Heart right ventricle (tissue), 16 donors: Measurements from ENCODE around the gene LRRC1. TPM values are rescaled to one million over a fixed set of nuclear protein-coding genes. Genes with fewer than 3 reads are reported as not detected.

Experiments used
- ATAC-seq, 8 donors: fragments of 200-7000 bp; cut with Tn5 transposase; one replicate each; pipeline ENCODE4 v1.9.1; 2020; ENCODE audit warnings: mild to moderate bottlenecking in 8 of 8, moderate library complexity in 8 of 8, moderate number of reproducible peaks in 1 of 8
- DNase-seq, 2 donors: peaks; one replicate each; pipeline ENCODE4 v3.0.0-alpha.2; 2020
- H3K27ac ChIP-seq, 10 donors: fragments of 200-600 bp; sonication (generic) in 2 of 10; one replicate each; pipeline versions ENCODE4 v1.5.0 to v1.8.0; 2020 to 2022; ENCODE audit warnings: mild to moderate bottlenecking in 3 of 10
- H3K27me3 ChIP-seq, 7 donors: fragments of 200-600 bp; one replicate each; pipeline ENCODE4 v1.8.0; 2021 to 2022; ENCODE audit warnings: mild to moderate bottlenecking in 2 of 7
- H3K36me3 ChIP-seq, 9 donors: fragments of 200-600 bp; sonication (generic) in 1 of 9; one replicate each; pipeline versions ENCODE4 v1.5.0 to v1.8.0; 2020 to 2022; ENCODE audit warnings: mild to moderate bottlenecking in 2 of 9
- H3K4me1 ChIP-seq, 9 donors: fragments of 200-600 bp; sonication (generic) in 1 of 9; one replicate each; pipeline versions ENCODE4 v1.5.0 to v1.8.0; 2020 to 2022; ENCODE audit warnings: mild to moderate bottlenecking in 4 of 9
- H3K4me3 ChIP-seq, 10 donors: fragments of 200-600 bp; sonication (generic) in 2 of 10; one replicate each; pipeline versions ENCODE4 v1.5.0 to v1.8.0; 2020 to 2022; ENCODE audit warnings: mild to moderate bottlenecking in 7 of 10, moderate library complexity in 2 of 10
- H3K9me3 ChIP-seq, 11 donors: fragments of 200-600 bp in 10 of 11; sonication (generic) in 2 of 11; one replicate each; pipeline versions ENCODE4 v1.5.0 to v1.8.0; 2013 to 2022; ENCODE audit warnings: mild to moderate bottlenecking in 2 of 11, control low read depth in 1 of 11, moderate library complexity in 1 of 11
- WGBS, 2 donors: extraction: QIAGEN DNeasy Blood & Tissue Kit; methylation state at CpG; one replicate each; pipeline ENCODE4 v1.1.7; 2013; ENCODE audit warnings: inconsistent platforms in 1 of 2; 5-methylcytosine and 5-hydroxymethylcytosine counted together
- intact Hi-C, 10 donors: fragments of 100-400 bp; cut with DNase I; formaldehyde crosslinking; loops; one replicate each; pipeline versions ENCODE4 v1.11.1 to v1.14.2; 2022
- polyA plus RNA-seq, 2 donors: library from polyadenylated mRNA; stranded (reverse); fragments of 200-250 nt; gene quantifications; one replicate each; pipeline ENCODE4 v1.2.3, GENCODE V29; 2013
- total RNA-seq, 10 donors: library from RNA; stranded (reverse); fragmentation: NEBNext Ultra II Directional in 3 of 10; extraction: Animal tissue kit (Norgen Biotek cat#: 25700) in 3 of 10; gene quantifications; one replicate each; pipeline versions ENCODE4 v1.2.1 to v1.2.4, GENCODE V29; 2021 to 2023
- TF ChIP-seq, protein P1 (sequence below), 9 donors: fragments of 200-600 bp; sonication (generic) in 2 of 9; IDR thresholded peaks; one replicate each; pipeline versions ENCODE4 v1.5.0 to v1.8.0; 2021 to 2022; ENCODE audit warnings: antibody characterized with exemption in 9 of 9, mild to moderate bottlenecking in 5 of 9, moderate library complexity in 1 of 9
- donor health status: Arrhythmogenic right ventricular cardiomyopathy.
- donor health status: ischemic (EF 13 %, LVEDD 7.1; RV severe dilation, severe dysfunction).
- donor health status: healthy with polysubstance abuse.
- donor health status: DM: no; HTN: yes; CAD: no.
- donor health status: DM: no; HTN: no; CAD: no.
- donor health status: ischemic (EF 25% LVEDD 6.9; RV normal size, moderate dysfunction).
- donor health status: ischemic (EF 25% LVEDD 5.7; RV mildly dilated, moderate dysfunction).
- donor health status: healthy.
- donor health status: DM: yes; HTN: yes; CAD: no.
- donor health status: Ischemic cardiomyopathy.
- donor health status: ischemic (EF 35%, LVEDD 5.7; RV mildly dilated, moderate dysfunction).
- donor health status: nonischemic (EF 11% LVEDD 7.7; RV severe dilation, severe dysfunction).
- donor health status: DM: yes; HTN: yes; CAD: no.
- donor health status: PGD.
- donor health status: ischemic (EF 29% LVEDD 5.4; RV normal size, mild dysfunction).
- donor health status: nonischemic (EF 23%, LVEDD 6.1; RV moderate dilation, normal function).

LRRC1 gene
- total and polyA plus RNA-seq, 12 donors = 1.2 to 7.5 (median 4.7) TPM

DNA sequence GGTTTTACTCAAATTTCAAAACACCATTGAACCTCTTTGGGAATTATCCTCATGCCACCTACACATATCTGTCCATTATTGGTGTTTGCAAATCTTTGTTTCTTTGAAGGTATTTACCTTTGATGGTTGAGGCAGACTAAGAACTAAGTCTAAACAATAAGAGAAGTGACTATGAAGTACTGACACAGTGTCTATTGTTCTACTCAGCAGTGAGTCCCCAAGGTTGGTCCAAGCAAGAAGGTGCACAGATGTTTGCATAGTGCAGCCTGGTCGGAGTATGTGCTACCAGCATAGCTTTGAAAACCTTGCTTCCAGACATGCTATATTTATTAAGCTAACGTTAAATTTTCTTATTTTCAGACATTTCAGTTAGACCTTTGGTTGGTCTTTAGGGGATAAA, 19.5 kb downstream of the LRRC1 start:
- peaks cover 0 to 44% (median 11%) of the 10 kb centered on the region in 9 donors for H3K4me1 ChIP-seq

GRCh38 chr6:53815381-53816119, 20.7 kb downstream of the LRRC1 start:
- 54 to 58% methylated on average over 7 of the region's 7 CpGs for WGBS, 2 donors
- H3K27me3 ChIP-seq = no peaks in the 10 kb centered on the region
- no peak overlapping the region for H3K4me3 ChIP-seq
- intact Hi-C loops = no loop called here
- peak overlapping the region in 2 of 10 donors; percentile 17 to 22 for H3K27ac ChIP-seq
- ATAC-seq = no peak
- H3K4me1 ChIP-seq = peaks cover 0 to 45% (median 11%) of the 10 kb centered on the region in 9 donors
- no peak for DNase-seq
- no peaks in the 10 kb centered on the region for H3K36me3 ChIP-seq
- TF ChIP-seq, protein P1, sequence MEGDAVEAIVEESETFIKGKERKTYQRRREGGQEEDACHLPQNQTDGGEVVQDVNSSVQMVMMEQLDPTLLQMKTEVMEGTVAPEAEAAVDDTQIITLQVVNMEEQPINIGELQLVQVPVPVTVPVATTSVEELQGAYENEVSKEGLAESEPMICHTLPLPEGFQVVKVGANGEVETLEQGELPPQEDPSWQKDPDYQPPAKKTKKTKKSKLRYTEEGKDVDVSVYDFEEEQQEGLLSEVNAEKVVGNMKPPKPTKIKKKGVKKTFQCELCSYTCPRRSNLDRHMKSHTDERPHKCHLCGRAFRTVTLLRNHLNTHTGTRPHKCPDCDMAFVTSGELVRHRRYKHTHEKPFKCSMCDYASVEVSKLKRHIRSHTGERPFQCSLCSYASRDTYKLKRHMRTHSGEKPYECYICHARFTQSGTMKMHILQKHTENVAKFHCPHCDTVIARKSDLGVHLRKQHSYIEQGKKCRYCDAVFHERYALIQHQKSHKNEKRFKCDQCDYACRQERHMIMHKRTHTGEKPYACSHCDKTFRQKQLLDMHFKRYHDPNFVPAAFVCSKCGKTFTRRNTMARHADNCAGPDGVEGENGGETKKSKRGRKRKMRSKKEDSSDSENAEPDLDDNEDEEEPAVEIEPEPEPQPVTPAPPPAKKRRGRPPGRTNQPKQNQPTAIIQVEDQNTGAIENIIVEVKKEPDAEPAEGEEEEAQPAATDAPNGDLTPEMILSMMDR (IDR thresholded peaks at IDR 0.05) = no peak
- H3K9me3 ChIP-seq = no peaks in the 10 kb centered on the region

More for the DNA sequence above, 19.5 kb downstream of the LRRC1 start:
- TF ChIP-seq, protein P1 (IDR thresholded peaks at IDR 0.05) = no peak
- Histone ChIP-seq H3K27me3 (no peaks in the 10 kb centered on the region), H3K9me3 (no peaks in the 10 kb centered on the region), H3K36me3 (no peaks in the 10 kb centered on the region), H3K4me3 (no peak overlapping the region), H3K27ac (no peak overlapping the region)
- intact Hi-C loops = no loop called here
- 90 to 94% methylated on average over 2 of the region's 2 CpGs for WGBS, 2 donors
- ATAC-seq (no peak), DNase-seq (no peak)

- TF ChIP-seq, protein P1 (IDR thresholded peaks at IDR 0.05) = no peak
- WGBS, 2 donors = 43 to 49% methylated on average over 3 of the region's 3 CpGs
- Histone ChIP-seq H3K9me3 (no peaks in the 10 kb centered on the region), H3K27me3 (no peaks in the 10 kb centered on the region), H3K4me1 (peaks cover 0 to 47% (median 16%) of the 10 kb centered on the region in 9 donors), H3K4me3 (no peak overlapping the region), H3K36me3 (no peaks in the 10 kb centered on the region), H3K27ac (no peak overlapping the region)
- no peak for ATAC-seq
- intact Hi-C loops = no loop called here
- DNase-seq = no peak
Observed at GRCh38 chr6:53818858-53819609, 24.2 kb downstream of the LRRC1 start.

- intact Hi-C loops = no loop called here
- Histone ChIP-seq H3K27me3 (no peaks in the 10 kb centered on the region), H3K9me3 (no peaks in the 10 kb centered on the region), H3K36me3 (no peaks in the 10 kb centered on the region), H3K4me3 (no peak overlapping the region), H3K4me1 (peaks cover 0 to 49% (median 3%) of the 10 kb centered on the region in 9 donors), H3K27ac (peak overlapping the region in 1 of 10 donors; percentile 14)
- TF ChIP-seq, protein P1 (IDR thresholded peaks at IDR 0.05) = no peak
- peak in 4 of 8 donors; percentile 42 to 56 (median 48) for ATAC-seq
- WGBS, 2 donors = 58 to 65% methylated on average over 10 of the region's 10 CpGs
- DNase-seq = no peak
Observed at GRCh38 chr6:53822401-53823125, 27.8 kb downstream of the LRRC1 start.
